Measurements from ENCODE around the gene SPOUT1. TPM values are rescaled to one million over a fixed set of nuclear protein-coding genes. Genes with fewer than 3 reads are reported as not detected.

Gene SPOUT1
- total and polyA plus RNA-seq, 2 of the 13 experiments (the other 11 are each of a cell fraction or from before 2014, with no cell fraction given): 39.0 to 45.8 TPM

- TF ChIP-seq ZNF142 (CRISPR knock-in tag; IDR thresholded peaks at IDR 0.05) (no peak), NR1H2 (CRISPR knock-in tag; IDR thresholded peaks at IDR 0.05; ENCODE audit: borderline replicate concordance, low read depth) (no peak), NR2C2 (CRISPR knock-in tag; IDR thresholded peaks at IDR 0.05; ENCODE audit: borderline replicate concordance) (no peak), SOX6 (IDR thresholded peaks at IDR 0.05) (no peak), SOX6 (CRISPR knock-in tag; IDR thresholded peaks at IDR 0.05) (peak; percentile 45), POGZ (CRISPR knock-in tag; IDR thresholded peaks at IDR 0.05) (peak; percentile 28; the same call in 1 of the 2 replicates), SIN3B (IDR thresholded peaks at IDR 0.05; ENCODE audit: low read length) (no peak), ZNF296 (CRISPR knock-in tag; conservative IDR thresholded peaks at IDR 0.05) (no peak), ZEB1 (IDR thresholded peaks at IDR 0.05; ENCODE audit: insufficient replicate concordance, low read depth) (no peak), HNF4A (CRISPR knock-in tag; IDR thresholded peaks at IDR 0.05) (peak; percentile 55), RNF2 (conservative IDR thresholded peaks at IDR 0.05; ENCODE audit: low read depth) (no peak), ZBTB7B (CRISPR knock-in tag; IDR thresholded peaks at IDR 0.05) (peak; percentile 66; the same call in 1 of the 2 replicates), CBX2 (IDR thresholded peaks at IDR 0.05; ENCODE audit: low read depth, low read length) (no peak), CBX2 (CRISPR knock-in tag; IDR thresholded peaks at IDR 0.05; ENCODE audit: low read depth) (no peak), ATF4 (CRISPR knock-in tag; IDR thresholded peaks at IDR 0.05) (no peak), ZNF772 (CRISPR knock-in tag; IDR thresholded peaks at IDR 0.05) (peak; percentile 72; the same call in 1 of the 2 replicates), HHEX (CRISPR knock-in tag; IDR thresholded peaks at IDR 0.05) (no peak), ZNF121 (CRISPR knock-in tag; IDR thresholded peaks at IDR 0.05) (no peak), ZNF644 (CRISPR knock-in tag; IDR thresholded peaks at IDR 0.05; ENCODE audit: low read depth) (no peak), CHD2 (IDR thresholded peaks at IDR 0.05; ENCODE audit: low read depth, low read length) (no peak), CBX1 (IDR thresholded peaks at IDR 0.05; ENCODE audit: low read depth) (no peak), CREB3 (CRISPR knock-in tag; IDR thresholded peaks at IDR 0.05) (no peak), ZNF460 (CRISPR knock-in tag; IDR thresholded peaks at IDR 0.05; ENCODE audit: borderline replicate concordance) (no peak), THYN1 (CRISPR knock-in tag; IDR thresholded peaks at IDR 0.05; ENCODE audit: borderline replicate concordance, low read depth) (no peak), NFATC3 (CRISPR knock-in tag; IDR thresholded peaks at IDR 0.05) (no peak), KDM6A (CRISPR knock-in tag; IDR thresholded peaks at IDR 0.05; ENCODE audit: low read depth) (no peak), MTF1 (CRISPR knock-in tag; IDR thresholded peaks at IDR 0.05) (no peak), HOXA5 (CRISPR knock-in tag; IDR thresholded peaks at IDR 0.05) (peak; percentile 50; the same call in 1 of the 2 replicates)
Observed at GRCh38 chr9:128863647-128864046, 34.1 kb upstream of the SPOUT1 start (continued).
